Thoracic aorta (tissue), 2 donors: Measurements from ENCODE around the gene CNTNAP2. TPM values are rescaled to one million over a fixed set of nuclear protein-coding genes. Genes with fewer than 3 reads are reported as not detected.

ENCODE experiments used
- ATAC-seq: fragments of 150-250 bp; one replicate; pipeline ENCODE4 v1.8.0; 2017; ENCODE audit warnings: low read depth; ENCODE audit not compliant: insufficient number of reproducible peaks, low FRiP score
- DNase-seq: peaks from one replicate; pipeline ENCODE4 v3.0.0-alpha.2; 2020; ENCODE audit warnings: low spot score
- H3K27ac ChIP-seq, 2 donors: fragments of 200-600 bp; sonication (generic); 1 replicate in 1 of 2; 2 replicates in 1 of 2; pipeline ENCODE4 v1.5.1; 2016; ENCODE audit warnings: mild to moderate bottlenecking in 2 of 2, moderate library complexity in 2 of 2
- H3K27me3 ChIP-seq: fragments of 200-600 bp; sonication (generic); replicated peaks from 2 replicates; pipeline ENCODE4 v1.6.0; 2016; ENCODE audit warnings: mild to moderate bottlenecking; ENCODE audit not compliant: insufficient read depth
- H3K36me3 ChIP-seq: fragments of 200-600 bp; sonication (generic); one replicate; pipeline ENCODE4 v1.5.1; 2016
- H3K4me1 ChIP-seq, 2 donors: fragments of 200-600 bp; sonication (generic); 1 replicate in 1 of 2; 2 replicates in 1 of 2; pipeline versions ENCODE4 v1.5.1 to v1.6.0; 2016; ENCODE audit warnings: low read depth in 2 of 2, mild to moderate bottlenecking in 1 of 2; ENCODE audit not compliant: control insufficient read depth in 1 of 2
- H3K4me3 ChIP-seq: fragments of 200-600 bp; sonication (generic); 2 replicates; pipeline ENCODE4 v1.5.1; 2016; ENCODE audit warnings: mild to moderate bottlenecking
- H3K9me3 ChIP-seq: fragments of 200-600 bp; sonication (generic); 2 replicates; pipeline ENCODE4 v1.5.1; 2016
- CTCF ChIP-seq: fragments of 200-600 bp; sonication (generic); IDR thresholded peaks from one replicate; pipeline ENCODE4 v1.5.1; 2019; ENCODE audit warnings: antibody characterized with exemption
- total RNA-seq, 2 donors: library from RNA; depleted of rRNA; stranded (reverse); fragments of >200 nt; gene quantifications; one replicate each; pipeline versions ENCODE4 v1.1.0 to v1.2.3, GENCODE V29; 2016

The CNTNAP2 gene
- total RNA-seq, 2 donors from 2014 or later, result not detected

- DNase-seq (no peak), ATAC-seq (no peak)
- Histone ChIP-seq H3K9me3 (no peaks in the 10 kb centered on the region), H3K4me3 (no peak overlapping the region), H3K4me1 (no peaks in the 10 kb centered on the region), H3K27ac (no peak overlapping the region), H3K27me3 (no peaks in the 10 kb centered on the region), H3K36me3 (no peaks in the 10 kb centered on the region)
- no peak for TF ChIP-seq CTCF
These were observed 522.7 kb downstream of the CNTNAP2 start for GRCh38 chr7:146639291-146639690.

GRCh38 chr7:146641491-146641890 lies 524.9 kb downstream of the CNTNAP2 start:
- no peaks in the 10 kb centered on the region for H3K9me3 ChIP-seq
- ATAC-seq (no peak), DNase-seq (no peak)
- no peak for TF ChIP-seq CTCF
- H3K4me1 ChIP-seq, result no peaks in the 10 kb centered on the region
- H3K4me3 ChIP-seq, result no peak overlapping the region
- no peak overlapping the region for H3K27ac ChIP-seq
- no peaks in the 10 kb centered on the region for H3K27me3 ChIP-seq
- H3K36me3 ChIP-seq, result no peaks in the 10 kb centered on the region

GRCh38 chr7:146645383-146645976 lies 528.9 kb downstream of the CNTNAP2 start:
- no peaks in the 10 kb centered on the region for H3K4me1 ChIP-seq
- H3K9me3 ChIP-seq, result no peaks in the 10 kb centered on the region
- no peak for TF ChIP-seq CTCF
- no peak overlapping the region for H3K4me3 ChIP-seq
- no peak overlapping the region for H3K27ac ChIP-seq
- no peaks in the 10 kb centered on the region for H3K36me3 ChIP-seq
- ATAC-seq (no peak), DNase-seq (no peak)
- no peaks in the 10 kb centered on the region for H3K27me3 ChIP-seq

- no peaks in the 10 kb centered on the region for H3K9me3 ChIP-seq
- no peaks in the 10 kb centered on the region for H3K27me3 ChIP-seq
- no peak for ATAC-seq
- no peak for DNase-seq
- H3K27ac ChIP-seq, result no peak overlapping the region
- H3K4me1 ChIP-seq, result no peaks in the 10 kb centered on the region
- no peaks in the 10 kb centered on the region for H3K36me3 ChIP-seq
- TF ChIP-seq CTCF, result no peak
- H3K4me3 ChIP-seq, result no peak overlapping the region
These were observed 530.8 kb downstream of the CNTNAP2 start for GRCh38 chr7:146647445-146647844.

GRCh38 chr7:146652176-146652575 lies 535.6 kb downstream of the CNTNAP2 start:
- Histone ChIP-seq H3K9me3 (no peaks in the 10 kb centered on the region), H3K4me3 (no peak overlapping the region), H3K27ac (no peak overlapping the region), H3K4me1 (no peaks in the 10 kb centered on the region), H3K27me3 (no peaks in the 10 kb centered on the region), H3K36me3 (no peaks in the 10 kb centered on the region)
- TF ChIP-seq CTCF, result no peak
- DNase-seq, result no peak
- no peak for ATAC-seq
